AG04450 (cell line): ENCODE measurements around the gene UBE2J2. TPM values are rescaled to one million over a fixed set of nuclear protein-coding genes. Genes with fewer than 3 reads are reported as not detected.

Experiments
- CTCF ChIA-PET: fragments of 300-600, 350-600 bp; formaldehyde crosslinking; extraction: SDS; loops from one replicate; lab custom pipeline; 2022; ENCODE audit warnings: antibody characterized with exemption, inconsistent platforms; lab: Charles Lee
- POLR2A ChIA-PET: fragments of 350-600 bp; formaldehyde crosslinking; extraction: SDS; loops from one replicate; lab custom pipeline; 2021; ENCODE audit warnings: antibody characterized with exemption, inconsistent platforms; lab: Yijun Ruan, JAX
- DNase-seq: peaks from one replicate; pipeline ENCODE4 v3.0.0-alpha.2; 2011; ENCODE audit warnings: low read depth, low spot score
- H3K27ac ChIP-seq: one replicate; pipeline ENCODE4 v1.5.1; 2012; ENCODE audit warnings: low read depth, low read length, control low read depth
- H3K27me3 ChIP-seq: one replicate; pipeline ENCODE4 v1.6.0; 2012; ENCODE audit warnings: low read length; ENCODE audit not compliant: control insufficient read depth, insufficient read depth
- H3K4me3 ChIP-seq: 2 replicates; pipeline ENCODE4 v1.5.1; 2011; ENCODE audit warnings: mild to moderate bottlenecking, low read depth, low read length, control low read depth
- H3K9me3 ChIP-seq: 2 replicates; pipeline ENCODE4 v1.5.1; 2012; ENCODE audit warnings: low read length; ENCODE audit not compliant: control insufficient read depth, insufficient read depth
- polyA plus RNA-seq: library from polyadenylated mRNA; depleted of rRNA; stranded (reverse); fragments of >200 nt; gene quantifications from 2 replicates; pipeline ENCODE4 v1.2.3, GENCODE V29; 2011
- TF ChIP-seq, protein P1 (sequence below): IDR thresholded peaks from 2 replicates; pipeline ENCODE4 v1.5.1; 2011; ENCODE audit warnings: low read depth, low read length, control low read depth, inconsistent platforms

Gene UBE2J2
- polyA plus RNA-seq, 1 experiment, result 31.1 TPM

DNA sequence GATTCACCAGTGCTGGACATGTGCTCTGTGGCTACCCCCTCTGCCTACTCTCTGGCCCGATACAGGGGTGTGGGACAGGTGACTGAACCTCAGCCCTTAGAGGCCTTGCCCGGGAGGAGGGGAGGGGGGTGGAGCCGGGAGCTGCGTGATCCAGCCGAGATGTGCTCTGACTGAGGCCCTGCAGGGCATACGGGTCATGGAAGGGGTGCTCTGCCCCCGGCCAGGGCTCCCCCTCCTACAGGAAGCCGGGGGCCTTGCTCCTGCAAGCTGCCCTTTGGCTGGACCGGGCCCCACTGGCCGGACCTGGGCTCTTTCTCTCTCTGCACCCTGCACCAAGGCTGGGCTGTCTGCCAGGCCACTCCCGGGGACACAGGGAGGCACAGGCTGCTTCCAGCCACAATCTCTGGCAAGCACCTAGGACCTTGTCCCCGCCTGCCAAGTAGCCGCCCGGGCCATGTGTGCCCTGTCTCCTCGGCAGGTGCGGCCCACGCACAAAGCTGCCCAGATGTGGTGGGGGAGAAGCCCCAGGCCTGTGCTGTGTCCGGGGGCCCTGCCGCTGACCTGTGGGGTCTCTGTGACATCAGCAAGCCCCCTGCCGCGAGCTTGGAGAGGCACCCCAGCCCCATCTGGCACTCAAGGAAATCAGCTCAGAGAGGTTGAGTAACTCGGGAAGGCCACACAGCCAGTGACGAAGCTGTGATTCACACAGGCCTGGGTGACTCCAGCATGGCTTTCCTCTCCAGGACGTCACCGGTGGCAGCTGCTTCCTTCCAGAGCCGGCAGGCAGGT lies 8.1 kb upstream of the UBE2J2 start:
- no peak overlapping the region for H3K27ac ChIP-seq
- ChIA-PET POLR2A (no interaction called here), CTCF (no interaction called here)

DNA sequence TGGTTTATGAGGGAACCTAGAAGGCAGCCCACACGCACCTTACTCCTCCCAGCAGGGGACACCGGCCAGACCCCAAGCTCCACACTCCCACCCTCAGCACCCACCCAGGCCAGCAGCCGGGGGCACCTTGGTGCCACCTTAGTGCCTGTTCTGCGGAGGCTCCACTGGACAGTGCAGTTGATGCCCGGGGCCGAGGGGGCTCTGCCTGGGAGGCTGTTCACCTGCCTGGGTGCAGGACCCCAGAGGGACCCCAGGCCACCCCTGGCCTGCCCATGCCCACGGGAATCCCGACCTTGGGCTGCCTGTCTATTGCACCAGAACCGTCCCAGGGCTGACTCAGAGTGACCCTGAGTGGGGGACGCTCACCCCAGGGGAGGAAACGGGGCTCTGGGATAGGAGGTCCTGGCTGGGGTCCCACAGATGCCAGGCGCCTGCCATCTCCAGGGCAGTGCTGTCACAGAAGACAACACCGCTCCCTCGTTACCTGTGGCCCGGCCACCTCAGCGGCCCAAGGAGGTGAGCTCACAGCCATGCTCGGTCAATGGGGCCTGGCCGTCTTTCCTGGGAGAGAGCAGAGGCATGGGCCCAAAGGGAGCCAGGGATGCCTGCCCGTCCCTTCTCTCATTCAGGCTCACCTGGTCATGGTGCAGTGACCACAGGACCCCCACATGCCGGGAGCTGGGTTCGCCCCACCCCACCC lies 7.3 kb upstream of the UBE2J2 start:
- no peak for DNase-seq
- Histone ChIP-seq H3K4me3 (no peak overlapping the region), H3K27me3 (no peaks in the 10 kb centered on the region), H3K27ac (no peak overlapping the region), H3K9me3 (no peaks in the 10 kb centered on the region; the same call in 1 of the 2 replicates)
- TF ChIP-seq, protein P1, sequence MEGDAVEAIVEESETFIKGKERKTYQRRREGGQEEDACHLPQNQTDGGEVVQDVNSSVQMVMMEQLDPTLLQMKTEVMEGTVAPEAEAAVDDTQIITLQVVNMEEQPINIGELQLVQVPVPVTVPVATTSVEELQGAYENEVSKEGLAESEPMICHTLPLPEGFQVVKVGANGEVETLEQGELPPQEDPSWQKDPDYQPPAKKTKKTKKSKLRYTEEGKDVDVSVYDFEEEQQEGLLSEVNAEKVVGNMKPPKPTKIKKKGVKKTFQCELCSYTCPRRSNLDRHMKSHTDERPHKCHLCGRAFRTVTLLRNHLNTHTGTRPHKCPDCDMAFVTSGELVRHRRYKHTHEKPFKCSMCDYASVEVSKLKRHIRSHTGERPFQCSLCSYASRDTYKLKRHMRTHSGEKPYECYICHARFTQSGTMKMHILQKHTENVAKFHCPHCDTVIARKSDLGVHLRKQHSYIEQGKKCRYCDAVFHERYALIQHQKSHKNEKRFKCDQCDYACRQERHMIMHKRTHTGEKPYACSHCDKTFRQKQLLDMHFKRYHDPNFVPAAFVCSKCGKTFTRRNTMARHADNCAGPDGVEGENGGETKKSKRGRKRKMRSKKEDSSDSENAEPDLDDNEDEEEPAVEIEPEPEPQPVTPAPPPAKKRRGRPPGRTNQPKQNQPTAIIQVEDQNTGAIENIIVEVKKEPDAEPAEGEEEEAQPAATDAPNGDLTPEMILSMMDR, result no peak
- ChIA-PET CTCF (no interaction called here), POLR2A (no interaction called here)

More for the DNA sequence above, 8.1 kb upstream of the UBE2J2 start:
- no peak overlapping the region for H3K4me3 ChIP-seq
- TF ChIP-seq, protein P1, result no peak
- no peaks in the 10 kb centered on the region for H3K27me3 ChIP-seq
- H3K9me3 ChIP-seq, result no peaks in the 10 kb centered on the region; the same call in 1 of the 2 replicates
- DNase-seq, result no peak

DNA sequence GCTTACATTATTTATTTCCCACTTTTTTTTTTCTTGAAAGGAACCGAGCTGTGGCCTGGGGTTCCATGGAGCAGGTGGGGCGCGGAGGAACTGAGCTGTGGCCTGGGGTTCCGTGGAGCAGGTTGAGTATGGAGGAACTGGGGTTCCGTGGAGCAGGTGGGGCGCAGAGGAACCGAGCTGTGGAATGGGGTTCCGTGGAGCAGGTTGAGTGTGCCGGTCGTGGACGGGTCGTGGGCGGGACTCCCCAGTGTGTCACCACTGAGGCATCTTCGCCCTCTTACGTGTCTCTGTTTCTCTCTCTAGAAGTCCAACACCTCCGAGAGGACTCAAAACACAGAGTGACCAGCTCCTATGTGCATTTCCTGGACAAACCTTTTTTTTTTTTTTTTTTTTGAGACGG lies 5.4 kb upstream of the UBE2J2 start:
- no peak for DNase-seq
- Histone ChIP-seq H3K9me3 (no peaks in the 10 kb centered on the region; the same call in 1 of the 2 replicates), H3K4me3 (no peak overlapping the region), H3K27ac (no peak overlapping the region), H3K27me3 (no peaks in the 10 kb centered on the region)
- TF ChIP-seq, protein P1, result no peak
- ChIA-PET CTCF (no interaction called here), POLR2A (no interaction called here)

DNA sequence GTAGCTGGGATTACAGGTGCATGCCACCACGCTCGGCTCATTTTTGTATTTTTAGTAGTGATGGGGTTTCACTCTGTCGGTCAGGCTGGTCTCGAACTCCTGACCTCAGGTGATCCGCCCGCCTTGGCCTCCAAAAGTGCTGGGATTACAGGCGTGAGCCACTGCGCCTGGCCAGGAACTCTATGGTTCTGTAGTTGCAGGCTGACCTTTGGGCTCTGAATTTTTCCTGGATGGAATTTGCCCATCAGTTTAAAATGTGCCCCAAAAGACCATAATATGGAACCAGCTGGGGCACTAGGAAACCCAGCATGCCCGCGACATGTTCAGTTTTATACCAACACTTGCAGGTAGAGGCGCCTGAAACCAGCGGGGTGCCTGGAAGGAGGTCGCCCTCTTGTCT lies 5.0 kb upstream of the UBE2J2 start:
- CTCF ChIA-PET, result no interaction called here
- DNase-seq, result no peak
- POLR2A ChIA-PET, result no interaction called here
- H3K4me3 ChIP-seq, result no peak overlapping the region
- no peaks in the 10 kb centered on the region; the same call in 1 of the 2 replicates for H3K9me3 ChIP-seq
- H3K27ac ChIP-seq, result no peak overlapping the region
- TF ChIP-seq, protein P1, result no peak
- H3K27me3 ChIP-seq, result no peaks in the 10 kb centered on the region

DNA sequence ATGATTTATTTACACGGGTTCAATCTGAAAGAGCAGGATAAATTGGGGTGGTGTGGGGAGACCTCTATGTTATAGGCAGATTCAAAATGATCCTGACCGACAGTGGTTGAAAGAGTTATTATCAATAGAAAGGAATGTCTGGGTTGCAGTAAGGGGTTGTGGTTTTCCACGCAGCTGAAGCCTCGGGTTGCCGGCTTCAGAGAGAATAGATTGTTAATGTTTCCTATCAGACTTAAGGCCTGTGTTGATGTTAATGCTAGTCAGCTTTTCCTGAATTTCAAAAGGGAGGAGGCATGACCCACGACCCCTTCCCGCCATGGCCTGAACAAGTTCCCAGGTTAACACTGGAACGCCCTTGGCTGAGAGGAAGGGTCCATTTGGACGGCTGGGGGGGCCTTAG lies 2.2 kb upstream of the UBE2J2 start:
- H3K9me3 ChIP-seq, result no peaks in the 10 kb centered on the region; the same call in 1 of the 2 replicates
- ChIA-PET CTCF (no interaction called here), POLR2A (no interaction called here)
- TF ChIP-seq, protein P1, result no peak
- H3K27ac ChIP-seq, result peak overlapping the region; percentile 25
- no peak overlapping the region for H3K4me3 ChIP-seq
- no peak for DNase-seq
- no peaks in the 10 kb centered on the region for H3K27me3 ChIP-seq
